Lower lobe of right lung (tissue), 2 donors: ENCODE measurements around the gene MELTF. TPM values are rescaled to one million over a fixed set of nuclear protein-coding genes. Genes with fewer than 3 reads are reported as not detected.

Source experiments
- ATAC-seq, 2 donors: fragments of 200-7000 bp; cut with Tn5 transposase; one replicate each; pipeline ENCODE4 v1.9.1; 2020 to 2022; ENCODE audit warnings: mild to moderate bottlenecking in 2 of 2, moderate library complexity in 2 of 2
- DNase-seq: peaks from one replicate; pipeline ENCODE4 v3.0.0-alpha.2; 2020
- H3K27ac ChIP-seq: fragments of 200-600 bp; one replicate; pipeline ENCODE4 v1.8.0; 2022
- H3K27me3 ChIP-seq: fragments of 200-600 bp; one replicate; pipeline ENCODE4 v1.8.0; 2022; ENCODE audit warnings: low read depth
- H3K36me3 ChIP-seq: fragments of 200-600 bp; one replicate; pipeline ENCODE4 v1.8.0; 2022; ENCODE audit warnings: mild to moderate bottlenecking
- H3K4me1 ChIP-seq: fragments of 200-600 bp; one replicate; pipeline ENCODE4 v1.8.0; 2022
- H3K4me3 ChIP-seq: fragments of 200-600 bp; one replicate; pipeline ENCODE4 v1.8.0; 2022; ENCODE audit warnings: mild to moderate bottlenecking
- H3K9me3 ChIP-seq: fragments of 200-600 bp; one replicate; pipeline ENCODE4 v1.8.0; 2022
- intact Hi-C: fragments of 100-400 bp; cut with DNase I; formaldehyde crosslinking; loops from one replicate; pipeline ENCODE4 v1.11.0; 2022
- total RNA-seq: library from RNA; stranded (reverse); fragmentation: NEBNext Ultra II Directional; extraction: Animal tissue kit (Norgen Biotek cat#: 25700); gene quantifications from one replicate; pipeline ENCODE4 v1.2.1, GENCODE V29; 2021
- TF ChIP-seq, protein P1 (sequence below): fragments of 200-600 bp; IDR thresholded peaks from one replicate; pipeline ENCODE4 v1.8.0; 2022; ENCODE audit warnings: antibody characterized with exemption, mild to moderate bottlenecking
- donor health status: DM: no; HTN: yes; CAD: no; lungs with severe emphysema.

MELTF gene
- total RNA-seq, 1 donor from 2014 or later = 5.2 TPM

DNA sequence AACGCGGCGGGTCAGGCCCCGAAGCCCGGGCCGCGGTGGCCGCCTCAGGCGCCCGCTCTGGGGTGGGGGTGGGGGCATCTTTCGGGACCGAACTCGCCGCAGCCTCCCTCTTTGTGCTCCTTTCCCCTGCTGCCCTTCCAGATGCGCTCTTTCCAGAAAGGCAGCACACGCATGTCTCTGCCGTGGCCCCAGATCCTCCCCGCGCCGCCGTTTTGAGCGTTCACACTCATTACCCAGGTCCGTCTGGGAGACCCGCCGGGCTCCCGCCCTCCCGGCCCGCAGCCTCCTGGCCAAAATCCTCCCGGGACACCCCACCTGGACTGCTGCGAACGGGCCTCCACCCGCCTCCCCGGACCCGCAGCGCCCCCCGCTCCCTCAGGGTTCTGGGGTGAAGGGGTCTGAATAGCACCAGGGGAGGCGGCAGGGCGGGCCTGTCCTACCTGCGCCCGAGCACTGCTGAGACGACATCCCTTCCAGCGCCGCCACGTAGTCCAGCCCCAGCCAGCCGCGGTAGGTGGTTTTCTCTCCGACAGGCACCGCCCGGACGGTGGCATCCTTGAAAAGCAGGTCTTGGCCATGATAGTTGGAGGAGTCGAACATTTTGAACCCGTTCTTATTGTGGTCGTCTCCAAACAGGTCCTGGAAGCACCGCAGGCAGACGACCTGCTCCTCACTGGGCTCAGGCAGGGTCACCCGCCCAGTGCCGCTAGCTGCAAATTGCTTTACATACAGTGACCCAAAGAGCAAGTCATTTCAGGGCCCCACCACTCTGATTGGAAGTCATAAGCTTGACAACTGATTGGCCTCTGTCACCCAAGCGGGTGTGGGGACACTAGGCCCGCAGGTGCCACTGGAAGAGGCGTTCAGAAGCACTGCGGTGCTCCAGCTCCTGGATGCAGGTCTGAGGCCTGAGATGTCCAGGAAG, 25.9 kb downstream of the MELTF start:
- peak overlapping the region; percentile 68 for H3K4me3 ChIP-seq
- no peaks in the 10 kb centered on the region for H3K9me3 ChIP-seq
- ATAC-seq (peak; percentile 24 to 25), DNase-seq (no peak)
- peak overlapping the region; percentile 62 for H3K27ac ChIP-seq
- no peaks in the 10 kb centered on the region for H3K36me3 ChIP-seq
- peaks cover 19% of the 10 kb centered on the region for H3K4me1 ChIP-seq
- H3K27me3 ChIP-seq = no peaks in the 10 kb centered on the region
- TF ChIP-seq, protein P1, sequence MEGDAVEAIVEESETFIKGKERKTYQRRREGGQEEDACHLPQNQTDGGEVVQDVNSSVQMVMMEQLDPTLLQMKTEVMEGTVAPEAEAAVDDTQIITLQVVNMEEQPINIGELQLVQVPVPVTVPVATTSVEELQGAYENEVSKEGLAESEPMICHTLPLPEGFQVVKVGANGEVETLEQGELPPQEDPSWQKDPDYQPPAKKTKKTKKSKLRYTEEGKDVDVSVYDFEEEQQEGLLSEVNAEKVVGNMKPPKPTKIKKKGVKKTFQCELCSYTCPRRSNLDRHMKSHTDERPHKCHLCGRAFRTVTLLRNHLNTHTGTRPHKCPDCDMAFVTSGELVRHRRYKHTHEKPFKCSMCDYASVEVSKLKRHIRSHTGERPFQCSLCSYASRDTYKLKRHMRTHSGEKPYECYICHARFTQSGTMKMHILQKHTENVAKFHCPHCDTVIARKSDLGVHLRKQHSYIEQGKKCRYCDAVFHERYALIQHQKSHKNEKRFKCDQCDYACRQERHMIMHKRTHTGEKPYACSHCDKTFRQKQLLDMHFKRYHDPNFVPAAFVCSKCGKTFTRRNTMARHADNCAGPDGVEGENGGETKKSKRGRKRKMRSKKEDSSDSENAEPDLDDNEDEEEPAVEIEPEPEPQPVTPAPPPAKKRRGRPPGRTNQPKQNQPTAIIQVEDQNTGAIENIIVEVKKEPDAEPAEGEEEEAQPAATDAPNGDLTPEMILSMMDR = no peak
- intact Hi-C loops = no loop called here

DNA sequence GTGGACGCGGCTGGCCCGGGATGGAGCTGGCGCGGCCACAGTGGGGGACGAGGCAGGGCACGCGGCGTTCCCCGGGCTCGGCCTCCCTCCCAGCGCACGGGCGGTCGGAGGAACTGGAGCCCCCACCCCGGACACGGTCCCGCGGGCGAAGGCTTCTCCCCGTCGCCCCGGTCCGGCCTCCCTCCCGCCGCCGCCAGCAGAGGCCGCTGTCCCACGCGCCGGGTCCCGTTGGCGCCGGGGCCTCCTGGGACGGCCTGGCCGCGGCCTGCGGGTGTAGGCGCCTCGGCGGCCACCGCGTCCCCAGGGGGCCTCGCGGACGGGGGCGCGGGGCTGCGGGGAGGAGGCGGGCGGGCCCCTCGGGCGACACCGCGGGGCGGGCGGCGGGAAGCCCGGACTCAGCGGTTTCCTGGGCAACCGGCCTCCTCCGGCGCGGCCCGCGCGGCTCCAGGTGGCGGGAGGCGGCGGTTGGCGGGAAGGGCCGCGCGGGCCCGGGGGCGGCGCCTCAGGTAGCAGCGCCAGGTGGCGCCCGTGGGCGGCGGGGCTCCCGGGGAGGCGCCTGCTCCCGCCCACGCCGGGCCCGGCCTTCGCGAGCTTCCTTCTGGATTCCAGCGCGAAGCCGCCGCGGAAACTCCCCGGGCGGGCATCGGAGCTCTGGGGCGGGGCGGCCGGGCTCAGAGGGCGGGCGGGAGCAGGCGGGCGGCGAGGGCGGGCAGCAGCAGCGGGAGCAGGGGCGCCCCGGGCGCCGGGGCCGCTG, 26.7 kb downstream of the MELTF start:
- peak overlapping the region; percentile 79 for H3K27ac ChIP-seq
- DNase-seq (peak; percentile 92), ATAC-seq (peak; percentile 91 to 92)
- peaks cover 19% of the 10 kb centered on the region for H3K4me1 ChIP-seq
- intact Hi-C loops = no loop called here
- peak overlapping the region; percentile 68 for H3K4me3 ChIP-seq
- H3K27me3 ChIP-seq = no peaks in the 10 kb centered on the region
- H3K36me3 ChIP-seq = no peaks in the 10 kb centered on the region
- TF ChIP-seq, protein P1 = peak; percentile 72
- H3K9me3 ChIP-seq = no peaks in the 10 kb centered on the region

DNA sequence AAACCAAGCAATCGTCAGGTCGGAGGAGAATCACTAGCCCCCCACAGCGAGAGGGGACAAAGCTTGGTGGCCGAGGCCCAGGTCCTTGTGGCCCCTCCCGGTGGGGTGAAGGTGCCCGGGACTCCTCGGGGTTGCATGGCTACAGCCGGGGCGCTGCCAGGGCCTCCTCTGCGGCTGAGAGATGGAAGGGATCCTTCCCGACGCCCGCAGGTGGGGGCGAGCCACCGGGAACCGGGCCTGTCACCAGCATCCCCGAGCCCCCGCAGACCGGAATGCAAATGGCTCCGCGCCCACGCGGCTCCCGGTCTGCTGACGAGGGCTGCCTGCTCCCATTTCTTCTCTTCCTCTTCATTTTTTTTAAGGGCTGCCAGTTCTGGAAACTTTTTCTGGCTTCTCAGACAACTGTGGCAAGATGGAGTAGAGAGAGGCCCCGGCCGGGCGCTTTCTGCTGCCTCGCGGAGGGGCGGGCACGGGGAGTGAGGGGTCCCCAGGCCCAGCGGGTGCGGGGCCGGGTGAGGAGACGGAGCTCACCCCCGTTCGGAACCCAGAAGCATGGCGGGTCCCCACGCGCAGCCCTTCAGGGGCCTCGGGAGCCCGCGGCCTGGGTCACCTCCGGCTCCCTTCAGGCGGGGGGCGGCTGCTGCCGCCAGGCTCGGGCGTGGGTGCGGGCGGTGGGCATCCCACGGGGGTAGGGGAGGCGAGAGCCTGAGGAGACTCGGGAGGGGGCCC, 27.5 kb downstream of the MELTF start:
- peak overlapping the region; percentile 68 for H3K4me3 ChIP-seq
- no peaks in the 10 kb centered on the region for H3K27me3 ChIP-seq
- peak; percentile 37 to 45 for ATAC-seq
- H3K4me1 ChIP-seq = peaks cover 19% of the 10 kb centered on the region
- H3K9me3 ChIP-seq = no peaks in the 10 kb centered on the region
- no peaks in the 10 kb centered on the region for H3K36me3 ChIP-seq
- H3K27ac ChIP-seq = peak overlapping the region; percentile 79
- TF ChIP-seq, protein P1 = no peak
- no peak for DNase-seq
- intact Hi-C loops = no loop called here

DNA sequence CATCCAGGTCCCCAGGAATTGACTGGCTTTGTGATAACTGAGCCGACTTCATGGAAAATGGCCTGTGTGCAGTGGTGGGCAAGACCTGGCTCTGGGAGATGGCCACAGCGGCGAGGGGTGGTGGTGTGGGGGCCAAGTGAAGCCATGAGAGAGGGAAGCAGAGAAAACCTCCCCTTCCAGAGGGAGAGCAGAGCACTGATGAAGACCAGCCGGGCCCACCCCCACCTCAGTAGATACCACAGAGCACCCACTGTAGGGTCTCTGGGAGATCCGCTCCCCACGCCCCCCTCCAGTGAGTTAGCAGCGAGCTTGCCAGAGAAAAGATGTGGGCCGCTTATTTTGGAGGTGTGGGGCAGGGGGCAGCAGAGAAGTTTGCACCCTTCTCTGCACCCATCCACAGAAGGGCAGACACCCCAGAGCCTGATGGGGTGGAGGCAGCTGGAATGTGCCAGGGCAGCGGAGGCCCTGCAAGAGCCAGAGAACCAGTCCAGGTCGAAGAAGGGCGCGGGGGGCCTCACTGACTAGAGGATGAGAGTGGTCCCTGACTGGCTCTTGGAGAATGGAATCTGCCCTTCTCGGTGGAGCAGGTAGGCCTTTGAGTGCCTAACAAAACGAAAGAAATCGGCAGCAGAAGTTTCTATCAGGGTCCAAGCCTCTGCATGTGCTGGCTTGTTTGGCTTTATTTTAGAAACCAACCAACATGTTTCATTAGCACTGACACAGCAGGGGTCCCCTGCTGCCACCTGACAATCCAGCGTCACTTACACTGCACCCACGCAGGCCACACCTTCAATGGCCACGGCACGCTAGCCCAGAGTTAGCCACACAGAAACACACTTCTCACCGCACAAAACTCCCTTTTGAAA, 28.3 kb downstream of the MELTF start:
- ATAC-seq = no peak
- H3K4me1 ChIP-seq = peaks cover 19% of the 10 kb centered on the region
- no peak for DNase-seq
- peak overlapping the region; percentile 79 for H3K27ac ChIP-seq
- TF ChIP-seq, protein P1 = no peak
- no peaks in the 10 kb centered on the region for H3K27me3 ChIP-seq
- intact Hi-C loops = no loop called here
- H3K36me3 ChIP-seq = no peaks in the 10 kb centered on the region
- H3K4me3 ChIP-seq = peak overlapping the region; percentile 68
- no peaks in the 10 kb centered on the region for H3K9me3 ChIP-seq
